BLaER1 (cell line): ENCODE data around the gene U2SURP.
"Not testable (repeated sequence)": the region's sequence is repeated elsewhere in the genome, so short reads cannot be mapped to it uniquely, and the experiment has no call there.

ENCODE experiments used
- H3K27ac ChIP-seq: shearing (Covaris generic); formaldehyde crosslinking; 2 replicates; pipeline ENCODE4 v1.8.1; 2022
- H3K27me3 ChIP-seq: shearing (Covaris generic); formaldehyde crosslinking; 2 replicates; pipeline ENCODE4 v1.8.1; 2022
- H3K36me3 ChIP-seq: shearing (Covaris generic); formaldehyde crosslinking; 2 replicates; pipeline ENCODE4 v1.8.1; 2022
- H3K4me1 ChIP-seq: shearing (Covaris generic); formaldehyde crosslinking; 2 replicates; pipeline ENCODE4 v1.8.1; 2022
- H3K4me2 ChIP-seq: shearing (Covaris generic); formaldehyde crosslinking; 2 replicates; pipeline ENCODE4 v1.8.1; 2022
- H3K4me3 ChIP-seq: shearing (Covaris generic); formaldehyde crosslinking; 2 replicates; pipeline ENCODE4 v1.8.1; 2022
- H3K9ac ChIP-seq: shearing (Covaris generic); formaldehyde crosslinking; 2 replicates; pipeline ENCODE4 v1.8.1; 2022
- H3K9me3 ChIP-seq: shearing (Covaris generic); formaldehyde crosslinking; 2 replicates; pipeline ENCODE4 v1.8.1; 2022
- H4K20me1 ChIP-seq: shearing (Covaris generic); formaldehyde crosslinking; 2 replicates; pipeline ENCODE4 v1.8.1; 2022
- Cebpa-rat ChIP-seq: shearing (Covaris generic); IDR thresholded peaks from 2 replicates; pipeline ENCODE4 v1.8.1; 2022

The U2SURP gene

DNA sequence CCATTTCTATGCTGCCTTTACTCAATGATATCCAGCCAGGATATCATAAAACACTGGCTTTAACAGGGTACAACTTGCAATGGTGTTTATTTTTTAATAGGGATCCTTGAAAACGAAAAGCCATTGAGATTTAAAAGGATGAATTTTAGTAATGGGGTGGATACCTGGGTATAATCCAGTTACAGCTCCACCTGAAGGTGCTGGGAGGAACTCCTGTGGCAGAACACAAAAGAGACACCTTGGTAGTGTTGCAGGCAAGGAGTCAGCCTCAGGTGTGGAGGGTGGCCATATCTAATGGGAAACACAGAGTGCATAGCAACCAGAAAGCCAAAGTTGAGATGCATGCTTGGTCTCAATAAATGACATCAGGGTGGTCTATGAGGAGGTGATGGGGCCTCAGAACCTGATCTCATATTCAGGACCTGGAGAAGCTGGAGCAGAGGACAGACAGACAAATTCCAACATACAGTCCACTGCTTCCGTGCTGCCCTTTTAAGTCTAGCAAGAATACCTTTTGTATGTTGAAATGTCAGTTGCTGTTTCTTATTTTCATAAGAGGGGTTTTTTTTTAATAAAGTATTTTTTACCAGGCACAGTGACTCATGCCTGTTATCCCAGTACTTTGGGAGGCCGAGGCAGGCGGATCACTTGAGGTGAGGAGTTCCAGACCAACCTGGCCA, 25.9 kb upstream of the U2SURP start:
- Histone ChIP-seq H4K20me1 (no peaks in the 10 kb centered on the region), H3K36me3 (no peaks in the 10 kb centered on the region)
- no peak for TF ChIP-seq Cebpa-rat

GRCh38 chr3:142976621-142977398, 24.6 kb upstream of the U2SURP start:
- Histone ChIP-seq H3K4me3 (no peak overlapping the region), H3K9me3 (no peaks in the 10 kb centered on the region), H3K27me3 (no peaks in the 10 kb centered on the region), H3K4me1 (peaks cover 15% of the 10 kb centered on the region), H4K20me1 (no peaks in the 10 kb centered on the region), H3K36me3 (no peaks in the 10 kb centered on the region), H3K9ac (no peak overlapping the region), H3K27ac (no peak overlapping the region), H3K4me2 (no peak overlapping the region)
- TF ChIP-seq Cebpa-rat = no peak

More for the DNA sequence above, 25.9 kb upstream of the U2SURP start:
- Histone ChIP-seq H3K4me1 (peaks cover 2% of the 10 kb centered on the region), H3K9ac (no peak overlapping the region), H3K27me3 (no peaks in the 10 kb centered on the region), H3K4me3 (no peak overlapping the region), H3K9me3 (no peaks in the 10 kb centered on the region), H3K4me2 (no peak overlapping the region), H3K27ac (no peak overlapping the region)

DNA sequence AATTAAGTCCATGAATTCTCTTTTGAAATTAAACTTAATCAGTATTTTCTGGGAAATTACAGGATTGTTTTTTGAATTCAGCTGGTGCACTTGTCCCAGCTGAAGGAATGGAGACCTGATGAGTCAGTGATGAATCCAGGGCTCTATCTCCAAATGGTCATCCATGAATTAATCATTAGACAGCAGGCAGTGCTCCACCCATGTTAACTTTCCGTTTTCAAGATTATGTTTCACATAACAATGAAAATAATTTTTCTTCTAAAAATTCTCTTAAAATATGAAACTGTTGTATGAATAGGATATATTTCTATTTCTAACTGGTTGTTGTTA, 24.0 kb upstream of the U2SURP start:
- Histone ChIP-seq H4K20me1 (no peaks in the 10 kb centered on the region), H3K4me1 (peaks cover 21% of the 10 kb centered on the region), H3K27ac (no peak overlapping the region), H3K9ac (no peak overlapping the region), H3K4me2 (no peak overlapping the region), H3K4me3 (no peak overlapping the region), H3K36me3 (no peaks in the 10 kb centered on the region), H3K9me3 (no peaks in the 10 kb centered on the region), H3K27me3 (no peaks in the 10 kb centered on the region)
- no peak for TF ChIP-seq Cebpa-rat

DNA sequence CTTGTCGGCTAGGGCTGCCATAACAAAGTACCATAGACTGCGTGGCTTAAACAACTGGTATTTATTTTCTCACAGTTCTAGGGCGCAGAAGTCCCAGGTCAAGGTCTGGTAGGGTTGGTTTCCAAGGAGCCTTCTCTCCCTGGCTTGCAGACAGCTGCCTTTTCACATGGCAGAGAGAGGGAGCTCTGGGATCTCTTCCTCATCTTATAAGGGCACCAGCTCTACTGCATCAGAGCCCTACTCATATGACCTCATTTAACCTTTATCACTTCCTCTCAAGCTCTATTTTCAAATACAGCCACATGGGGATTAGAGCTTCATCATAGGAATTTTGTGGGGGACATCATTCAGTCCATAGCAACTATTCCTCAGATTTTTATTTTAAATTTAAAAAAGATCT, 20.3 kb upstream of the U2SURP start:
- Histone ChIP-seq H3K36me3 (no peaks in the 10 kb centered on the region), H3K27ac (no peak overlapping the region; the same call in 1 of the 2 replicates), H3K4me1 (peaks cover 32% of the 10 kb centered on the region), H3K27me3 (no peaks in the 10 kb centered on the region), H3K4me3 (no peak overlapping the region), H4K20me1 (no peaks in the 10 kb centered on the region), H3K9ac (no peak overlapping the region), H3K9me3 (no peaks in the 10 kb centered on the region), H3K4me2 (peak overlapping the region; percentile 56)
- no peak for TF ChIP-seq Cebpa-rat

DNA sequence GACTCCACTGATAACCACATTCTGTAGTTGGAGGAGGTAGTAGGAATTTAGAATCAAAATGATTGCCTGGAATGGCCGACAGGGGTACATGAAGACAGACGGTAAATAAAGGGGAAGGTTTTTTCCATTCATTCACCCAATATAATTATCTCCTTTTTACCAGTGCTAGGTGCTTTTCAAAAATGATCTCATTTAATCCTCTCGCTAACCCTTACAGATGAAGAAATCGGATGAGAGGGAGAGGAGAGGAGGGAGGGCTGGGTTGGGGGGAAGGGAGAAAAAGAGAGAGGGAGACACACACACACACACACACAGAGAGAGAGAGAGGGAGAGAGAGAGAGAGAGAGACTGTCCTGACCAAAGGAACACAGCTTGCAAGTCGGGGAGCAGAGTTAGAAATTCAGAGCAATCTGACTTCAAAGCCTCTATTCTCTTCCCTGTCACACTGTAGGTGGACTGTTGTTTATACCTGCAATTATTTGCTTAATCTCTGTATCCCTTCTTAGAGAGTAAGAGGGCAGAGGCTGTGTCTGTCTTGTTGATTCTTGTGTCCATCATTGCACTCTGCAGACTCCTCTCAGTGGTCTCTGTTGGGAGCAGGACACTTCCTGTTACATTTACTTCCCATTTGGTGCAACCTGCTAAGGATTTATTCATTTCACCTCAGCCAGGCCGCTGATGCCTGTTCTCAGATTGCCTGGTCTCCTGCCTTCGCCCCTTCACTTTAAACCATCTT, 19.2 kb upstream of the U2SURP start:
- no peaks in the 10 kb centered on the region for H3K36me3 ChIP-seq
- H3K27me3 ChIP-seq = no peaks in the 10 kb centered on the region
- no peaks in the 10 kb centered on the region for H4K20me1 ChIP-seq
- no peak for TF ChIP-seq Cebpa-rat
- no peaks in the 10 kb centered on the region for H3K9me3 ChIP-seq
- no peak overlapping the region for H3K9ac ChIP-seq
- H3K4me1 ChIP-seq = peaks cover 32% of the 10 kb centered on the region
- no peak overlapping the region for H3K4me3 ChIP-seq
- H3K27ac ChIP-seq = peak overlapping the region; percentile 40
- H3K4me2 ChIP-seq = peak overlapping the region; percentile 56

DNA sequence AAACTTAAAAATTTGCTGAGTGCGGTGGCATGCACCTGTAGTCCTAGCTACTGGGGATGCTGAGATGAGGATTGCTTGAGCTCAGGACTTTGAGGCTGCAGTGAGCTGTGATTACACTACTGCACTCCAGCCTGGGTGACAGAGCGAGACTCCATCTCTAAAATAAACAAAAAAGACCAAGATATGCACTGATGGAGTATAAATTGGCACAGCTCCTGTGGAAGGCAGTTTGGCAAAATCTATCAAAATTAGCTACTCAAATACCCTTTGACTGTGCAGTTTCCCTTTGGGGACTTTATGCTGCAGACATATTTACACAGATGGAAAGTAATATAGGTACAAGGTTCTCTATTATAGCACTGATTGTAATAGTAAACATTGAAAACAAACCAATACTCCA, 18.1 kb upstream of the U2SURP start:
- no peak overlapping the region for H3K9ac ChIP-seq
- H4K20me1 ChIP-seq = no peaks in the 10 kb centered on the region
- H3K27me3 ChIP-seq = no peaks in the 10 kb centered on the region
- H3K36me3 ChIP-seq = no peaks in the 10 kb centered on the region
- no peak overlapping the region for H3K4me3 ChIP-seq
- no peaks in the 10 kb centered on the region for H3K9me3 ChIP-seq
- peaks cover 32% of the 10 kb centered on the region for H3K4me1 ChIP-seq
- no peak for TF ChIP-seq Cebpa-rat
- peak overlapping the region; percentile 56 for H3K4me2 ChIP-seq
- peak overlapping the region; percentile 40; the same call in 1 of the 2 replicates for H3K27ac ChIP-seq

GRCh38 chr3:142984255-142984654, 17.1 kb upstream of the U2SURP start:
- TF ChIP-seq Cebpa-rat = no peak
- H3K9ac ChIP-seq = no peak overlapping the region
- H3K36me3 ChIP-seq = no peaks in the 10 kb centered on the region
- H3K9me3 ChIP-seq = no peaks in the 10 kb centered on the region
- H3K27ac ChIP-seq = no peak overlapping the region
- H3K4me2 ChIP-seq = no peak overlapping the region
- peaks cover 32% of the 10 kb centered on the region for H3K4me1 ChIP-seq
- H3K27me3 ChIP-seq = no peaks in the 10 kb centered on the region
- no peak overlapping the region for H3K4me3 ChIP-seq
- H4K20me1 ChIP-seq = no peaks in the 10 kb centered on the region

GRCh38 chr3:142987080-142987700, 14.2 kb upstream of the U2SURP start:
- no peaks in the 10 kb centered on the region for H3K9me3 ChIP-seq
- H3K36me3 ChIP-seq = no peaks in the 10 kb centered on the region
- H3K27ac ChIP-seq = no peak overlapping the region
- peaks cover 13% of the 10 kb centered on the region for H3K4me1 ChIP-seq
- no peak overlapping the region for H3K4me2 ChIP-seq
- no peak for TF ChIP-seq Cebpa-rat
- H3K4me3 ChIP-seq = no peak overlapping the region
- H3K9ac ChIP-seq = no peak overlapping the region
- H3K27me3 ChIP-seq = no peaks in the 10 kb centered on the region
- no peaks in the 10 kb centered on the region for H4K20me1 ChIP-seq

GRCh38 chr3:142987707-142988106, 13.7 kb upstream of the U2SURP start:
- H3K4me2 ChIP-seq = no peak overlapping the region
- H3K9ac ChIP-seq = no peak overlapping the region

GRCh38 chr3:142988221-142988620, 13.1 kb upstream of the U2SURP start:
- H3K4me1 ChIP-seq, H3K27ac ChIP-seq, H3K9me3 ChIP-seq, H4K20me1 ChIP-seq, H3K9ac ChIP-seq, H3K4me2 ChIP-seq, H3K4me3 ChIP-seq, H3K36me3 ChIP-seq, H3K27me3 ChIP-seq: not testable (repeated sequence)

More at GRCh38 chr3:142987707-142988106, 13.7 kb upstream of the U2SURP start:
- no peak for TF ChIP-seq Cebpa-rat
- peaks cover 8% of the 10 kb centered on the region for H3K4me1 ChIP-seq
- H3K9me3 ChIP-seq = no peaks in the 10 kb centered on the region
- H4K20me1 ChIP-seq = no peaks in the 10 kb centered on the region
- no peaks in the 10 kb centered on the region for H3K27me3 ChIP-seq
- no peak overlapping the region for H3K27ac ChIP-seq
- no peaks in the 10 kb centered on the region for H3K36me3 ChIP-seq
- no peak overlapping the region for H3K4me3 ChIP-seq

DNA sequence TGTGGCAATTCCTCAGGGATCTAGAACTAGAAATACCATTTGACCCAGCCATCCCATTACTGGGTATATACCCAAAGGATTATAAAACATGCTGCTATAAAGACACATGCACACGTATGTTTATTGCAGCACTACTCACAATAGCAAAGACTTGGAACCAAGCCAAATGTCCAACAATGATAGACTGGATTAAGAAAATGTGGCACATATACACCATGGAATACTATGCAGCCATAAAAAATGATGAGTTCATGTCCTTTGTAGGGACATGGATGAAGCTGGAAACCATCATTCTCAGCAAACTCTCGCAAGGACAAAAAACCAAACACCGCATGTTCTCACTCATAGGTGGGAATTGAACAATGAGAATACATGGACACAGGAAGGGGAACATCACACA, 12.5 kb upstream of the U2SURP start:
- not testable (repeated sequence) for H3K27me3 ChIP-seq, H3K4me2 ChIP-seq, H3K4me3 ChIP-seq, H3K36me3 ChIP-seq, H3K27ac ChIP-seq, H3K9me3 ChIP-seq, H3K4me1 ChIP-seq, H4K20me1 ChIP-seq, H3K9ac ChIP-seq
